Measurements from ENCODE around the gene UBD.

Gene UBD

GRCh38 chr6:29521006-29521680 lies 38.4 kb downstream of the UBD start:
- DNase-seq (ENCODE audit: low read depth) = no peak

- DNase-seq (ENCODE audit: low read depth) = no peak
These were observed 39.3 kb downstream of the UBD start for GRCh38 chr6:29520232-29520631.

- no peak for DNase-seq (ENCODE audit: low read depth)
These were observed 40.1 kb downstream of the UBD start for GRCh38 chr6:29519291-29520010.

- DNase-seq (ENCODE audit: low read depth) = no peak
These were observed 41.6 kb downstream of the UBD start for GRCh38 chr6:29517728-29518440.

GRCh38 chr6:29517245-29517644 lies 42.3 kb downstream of the UBD start:
- DNase-seq (ENCODE audit: low read depth) = no peak

GRCh38 chr6:29516108-29516507 lies 43.4 kb downstream of the UBD start:
- DNase-seq (ENCODE audit: low read depth) = no peak

- no peak for DNase-seq (ENCODE audit: low read depth)
These were observed 48.7 kb downstream of the UBD start for GRCh38 chr6:29510746-29511300.

GRCh38 chr6:29510202-29510601 lies 49.3 kb downstream of the UBD start:
- DNase-seq (ENCODE audit: low read depth) = no peak

- no peak for DNase-seq (ENCODE audit: low read depth)
These were observed 49.8 kb downstream of the UBD start for GRCh38 chr6:29509711-29510110.

- no peak for DNase-seq (ENCODE audit: low read depth)
These were observed 50.3 kb downstream of the UBD start for GRCh38 chr6:29509239-29509638.

- no peak for DNase-seq (ENCODE audit: low read depth)
These were observed 52.2 kb downstream of the UBD start for GRCh38 chr6:29507319-29507718.

GRCh38 chr6:29506446-29507067 lies 53.0 kb downstream of the UBD start:
- no peak for DNase-seq (ENCODE audit: low read depth)

GRCh38 chr6:29505808-29506207 lies 53.7 kb downstream of the UBD start:
- DNase-seq (ENCODE audit: low read depth) = no peak

All from CMK (cell line).